ENCODE data around the gene MBD2. TPM values are rescaled to one million over a fixed set of nuclear protein-coding genes. Genes with fewer than 3 reads are reported as not detected.
"Not testable (repeated sequence)": the region's sequence is repeated elsewhere in the genome, so short reads cannot be mapped to it uniquely, and the experiment has no call there.

MBD2 gene
- total RNA-seq, 4 donors from 2014 or later = 12.7 to 21.7 (median 19.3) TPM

GRCh38 chr18:54205959-54206358 is 18.5 kb downstream of the MBD2 start:
- H3K9me3 ChIP-seq = no peaks in the 10 kb centered on the region
- no peak for TF ChIP-seq POLR2A (IDR thresholded peaks at IDR 0.05)
- no peak for TF ChIP-seq CTCF (IDR thresholded peaks at IDR 0.05 in 4 of 5, conservative IDR thresholded peaks at IDR 0.05 in 1 of 5)
- peaks cover 0 to 17% of the 10 kb centered on the region in 2 donors for H3K36me3 ChIP-seq
- H3K4me3 ChIP-seq = no peak overlapping the region
- no peak for ATAC-seq
- in situ Hi-C loops (cut with MboI; ENCODE audit: low sequenced_read_pairs in 4 of 4) (no loop called here), intact Hi-C loops (cut with DNase I; ENCODE audit: low total_unique reads) (no loop called here)
- DNase-seq = no peak
- no peak overlapping the region for H3K27ac ChIP-seq
- no peaks in the 10 kb centered on the region for H3K27me3 ChIP-seq
- H3K4me1 ChIP-seq = peaks cover 11 to 15% of the 10 kb centered on the region in 2 donors

- DNase-seq; in situ Hi-C loops (cut with MboI; ENCODE audit: low sequenced_read_pairs in 4 of 4); H3K9me3 ChIP-seq; H3K4me3 ChIP-seq; intact Hi-C loops (cut with DNase I; ENCODE audit: low total_unique reads); H3K27ac ChIP-seq; ATAC-seq; H3K27me3 ChIP-seq: not testable (repeated sequence)
- Histone ChIP-seq H3K4me1 (peaks cover 11 to 15% of the 10 kb centered on the region in 2 donors), H3K36me3 (peaks cover 0 to 17% of the 10 kb centered on the region in 2 donors)
Measured at GRCh38 chr18:54205448-54205847, 19.0 kb downstream of the MBD2 start.

- ATAC-seq (no peak), DNase-seq (no peak)
- Histone ChIP-seq H3K9me3 (no peaks in the 10 kb centered on the region), H3K4me3 (no peak overlapping the region), H3K27me3 (no peaks in the 10 kb centered on the region), H3K36me3 (peaks cover 0 to 17% of the 10 kb centered on the region in 2 donors), H3K27ac (no peak overlapping the region), H3K4me1 (peaks cover 11 to 15% of the 10 kb centered on the region in 2 donors)
- intact Hi-C loops (cut with DNase I; ENCODE audit: low total_unique reads) (no loop called here), in situ Hi-C loops (cut with MboI; ENCODE audit: low sequenced_read_pairs in 4 of 4) (no loop called here)
- no peak for TF ChIP-seq CTCF (IDR thresholded peaks at IDR 0.05 in 4 of 5, conservative IDR thresholded peaks at IDR 0.05 in 1 of 5)
- TF ChIP-seq POLR2A (IDR thresholded peaks at IDR 0.05) = no peak
Measured at GRCh38 chr18:54204883-54205282, 19.6 kb downstream of the MBD2 start.

DNA sequence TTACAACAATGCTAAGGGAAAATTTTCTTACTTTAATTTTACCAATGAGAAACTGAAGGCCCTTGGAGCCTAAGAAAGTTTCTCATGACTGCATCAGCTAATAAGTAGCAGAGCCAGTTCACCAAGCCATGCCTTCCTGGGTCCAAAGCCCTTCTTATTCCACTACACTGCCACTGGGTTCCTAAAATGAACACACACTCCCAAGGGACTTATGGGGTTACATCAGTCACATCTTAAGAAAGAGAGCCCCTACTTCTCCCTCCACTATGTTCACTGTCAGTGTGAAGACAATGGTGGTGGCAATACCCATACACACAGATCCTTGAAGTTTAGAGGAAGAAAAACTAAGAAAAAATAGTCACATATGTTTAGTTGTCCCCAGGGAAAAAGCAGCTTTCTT is 20.6 kb downstream of the MBD2 start:
- Histone ChIP-seq H3K27me3 (no peaks in the 10 kb centered on the region), H3K4me3 (no peak overlapping the region), H3K36me3 (peaks cover 0 to 17% of the 10 kb centered on the region in 2 donors), H3K9me3 (no peaks in the 10 kb centered on the region), H3K27ac (no peak overlapping the region), H3K4me1 (peaks cover 11 to 15% of the 10 kb centered on the region in 2 donors)
- TF ChIP-seq POLR2A (IDR thresholded peaks at IDR 0.05) = no peak
- TF ChIP-seq CTCF (IDR thresholded peaks at IDR 0.05 in 4 of 5, conservative IDR thresholded peaks at IDR 0.05 in 1 of 5) = no peak
- in situ Hi-C loops (cut with MboI; ENCODE audit: low sequenced_read_pairs in 4 of 4) (no loop called here), intact Hi-C loops (cut with DNase I; ENCODE audit: low total_unique reads) (no loop called here)
- no peak for DNase-seq
- ATAC-seq = no peak

DNA sequence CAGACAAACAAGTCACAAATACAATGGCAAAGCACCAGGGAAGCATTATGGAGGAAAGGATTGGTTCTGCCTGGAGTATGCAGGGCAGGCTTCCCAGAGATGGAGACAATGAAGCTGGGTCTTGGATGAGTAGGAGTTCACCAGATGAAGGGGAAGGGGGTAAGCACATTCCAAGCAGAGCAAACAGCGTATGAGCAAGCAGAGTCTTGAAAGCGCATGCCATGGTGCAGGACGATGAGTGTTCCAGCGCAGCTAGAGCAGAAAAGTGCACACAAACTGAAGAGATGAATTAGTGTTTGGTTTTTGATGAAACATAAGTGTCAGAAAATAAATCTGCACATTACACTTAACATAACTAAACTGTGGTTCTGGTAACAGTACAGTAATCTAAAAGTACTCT is 21.6 kb downstream of the MBD2 start:
- H3K4me1 ChIP-seq = peaks cover 11 to 15% of the 10 kb centered on the region in 2 donors
- ATAC-seq (no peak), DNase-seq (no peak)
- no peak overlapping the region for H3K4me3 ChIP-seq
- H3K36me3 ChIP-seq = peaks cover 0 to 17% of the 10 kb centered on the region in 2 donors
- in situ Hi-C loops (cut with MboI; ENCODE audit: low sequenced_read_pairs in 4 of 4) (no loop called here), intact Hi-C loops (cut with DNase I; ENCODE audit: low total_unique reads) (no loop called here)
- H3K9me3 ChIP-seq = no peaks in the 10 kb centered on the region
- TF ChIP-seq POLR2A (IDR thresholded peaks at IDR 0.05) (no peak), CTCF (IDR thresholded peaks at IDR 0.05 in 4 of 5, conservative IDR thresholded peaks at IDR 0.05 in 1 of 5) (no peak)
- H3K27me3 ChIP-seq = no peaks in the 10 kb centered on the region
- no peak overlapping the region for H3K27ac ChIP-seq
